GM03348 (cell line): Measurements from ENCODE around the gene COL5A1.

Experiments used
- DNase-seq: peaks from one replicate; pipeline ENCODE4 v3.0.0; 2012; ENCODE audit warnings: low spot score

The COL5A1 gene

GRCh38 chr9:134815435-134816214, 174.0 kb downstream of the COL5A1 start:
- no peak for DNase-seq

GRCh38 chr9:134816264-134816663, 174.7 kb downstream of the COL5A1 start:
- no peak for DNase-seq

GRCh38 chr9:134818000-134818568, 176.5 kb downstream of the COL5A1 start:
- no peak for DNase-seq

GRCh38 chr9:134818591-134818990, 177.0 kb downstream of the COL5A1 start:
- DNase-seq = no peak

GRCh38 chr9:134820901-134821300, 179.3 kb downstream of the COL5A1 start:
- no peak for DNase-seq

DNA sequence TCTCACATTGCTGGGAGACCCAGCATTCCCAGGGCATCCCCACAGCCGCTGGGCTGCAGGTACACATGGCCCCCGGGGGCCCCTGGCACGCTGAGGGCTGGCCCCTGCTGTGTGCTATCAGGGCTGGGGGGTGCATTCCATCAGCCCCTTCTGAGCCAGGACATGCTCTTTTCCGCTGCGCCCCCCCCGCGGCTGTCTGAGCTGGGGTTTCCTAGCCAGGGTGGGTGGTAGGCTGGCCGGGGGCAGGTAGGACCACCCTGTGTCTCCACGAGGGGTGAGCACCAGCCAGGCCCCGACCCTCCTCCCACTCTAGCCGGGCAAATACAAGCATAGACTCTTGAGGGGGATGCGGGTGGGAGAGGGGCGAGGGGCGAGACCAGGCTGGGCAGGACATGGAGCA, 180.9 kb downstream of the COL5A1 start:
- no peak for DNase-seq

- no peak for DNase-seq
Observed at GRCh38 chr9:134823623-134824022, 182.0 kb downstream of the COL5A1 start.

GRCh38 chr9:134824583-134824982, 183.0 kb downstream of the COL5A1 start:
- no peak for DNase-seq

- no peak for DNase-seq
Observed at GRCh38 chr9:134825025-134825424, 183.4 kb downstream of the COL5A1 start.

GRCh38 chr9:134826336-134827285, 185.0 kb downstream of the COL5A1 start:
- DNase-seq = no peak

DNA sequence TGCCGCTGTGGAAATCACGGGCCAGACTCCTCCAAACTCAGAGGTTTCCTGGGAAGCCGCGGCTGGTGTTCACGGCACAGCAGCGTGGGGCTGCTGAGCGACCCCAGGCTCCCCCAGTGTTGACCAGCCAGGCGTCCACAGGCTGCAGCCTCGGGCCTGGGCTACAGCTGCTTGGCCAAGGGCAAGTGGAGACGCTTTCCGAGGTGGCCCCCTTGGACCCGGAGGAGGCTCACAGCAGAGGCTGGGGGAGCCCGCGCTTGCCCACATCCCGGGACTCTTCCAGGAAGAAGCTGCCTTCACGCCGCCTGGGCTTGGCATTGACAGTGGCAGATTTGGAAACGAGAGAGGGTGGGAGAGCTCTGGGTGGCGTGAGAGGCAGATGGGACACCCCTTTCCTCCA, 186.0 kb downstream of the COL5A1 start:
- no peak for DNase-seq

DNA sequence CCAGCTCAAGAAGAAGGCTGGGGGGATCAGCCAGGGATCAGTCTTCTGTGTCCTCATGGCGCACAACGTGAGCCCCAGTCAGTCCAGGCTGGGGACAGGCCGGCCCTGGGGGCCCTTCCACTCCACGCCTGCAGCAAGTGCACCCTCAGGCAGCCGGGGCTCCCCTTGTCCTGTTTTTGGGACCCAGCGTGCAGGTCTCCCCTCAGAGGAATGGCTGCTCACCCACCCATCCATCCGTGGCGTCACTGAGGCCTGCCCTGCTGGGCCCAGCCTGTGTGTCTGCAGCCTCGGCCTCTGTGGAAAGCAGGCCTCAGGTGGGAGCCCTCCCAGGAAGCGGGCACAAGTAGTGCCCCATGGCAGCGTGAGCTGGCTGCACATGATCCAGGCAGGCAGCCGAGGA, 186.4 kb downstream of the COL5A1 start:
- DNase-seq = no peak

- no peak for DNase-seq
Observed at GRCh38 chr9:134828892-134829291, 187.3 kb downstream of the COL5A1 start.

GRCh38 chr9:134829356-134829937, 187.8 kb downstream of the COL5A1 start:
- no peak for DNase-seq

GRCh38 chr9:134830126-134830525, 188.5 kb downstream of the COL5A1 start:
- DNase-seq = no peak

GRCh38 chr9:134830926-134831720, 189.5 kb downstream of the COL5A1 start:
- no peak for DNase-seq

GRCh38 chr9:134832471-134832870, 190.9 kb downstream of the COL5A1 start:
- DNase-seq = no peak

DNA sequence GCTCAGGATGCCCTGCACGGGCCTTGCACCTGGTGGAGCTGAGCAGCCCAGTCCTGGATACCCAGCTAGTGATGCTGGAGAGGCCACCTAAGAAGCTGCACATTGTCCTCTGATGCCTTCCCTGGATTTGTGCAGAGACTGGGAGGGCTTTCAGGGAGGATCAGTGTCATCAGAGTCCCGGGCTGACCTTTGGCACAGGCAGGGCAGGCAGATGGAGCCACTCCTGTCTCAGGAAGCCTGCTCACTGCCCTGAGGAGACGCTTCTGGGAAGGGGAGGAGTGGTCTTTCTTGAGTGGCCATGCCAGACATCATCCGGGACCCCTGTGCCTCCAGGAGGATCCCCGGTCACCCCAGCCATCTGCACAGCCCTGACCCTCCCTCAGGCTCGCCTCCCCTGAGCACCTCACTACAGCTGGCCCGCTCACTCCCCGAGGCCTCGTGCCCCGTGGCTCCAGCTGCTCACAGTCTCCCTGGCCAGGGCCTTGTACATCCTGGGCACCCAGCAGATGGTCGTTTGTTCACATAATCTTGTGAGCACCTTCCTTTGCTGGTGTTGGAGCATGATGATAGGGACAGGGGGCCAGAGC, 191.8 kb downstream of the COL5A1 start:
- no peak for DNase-seq

DNA sequence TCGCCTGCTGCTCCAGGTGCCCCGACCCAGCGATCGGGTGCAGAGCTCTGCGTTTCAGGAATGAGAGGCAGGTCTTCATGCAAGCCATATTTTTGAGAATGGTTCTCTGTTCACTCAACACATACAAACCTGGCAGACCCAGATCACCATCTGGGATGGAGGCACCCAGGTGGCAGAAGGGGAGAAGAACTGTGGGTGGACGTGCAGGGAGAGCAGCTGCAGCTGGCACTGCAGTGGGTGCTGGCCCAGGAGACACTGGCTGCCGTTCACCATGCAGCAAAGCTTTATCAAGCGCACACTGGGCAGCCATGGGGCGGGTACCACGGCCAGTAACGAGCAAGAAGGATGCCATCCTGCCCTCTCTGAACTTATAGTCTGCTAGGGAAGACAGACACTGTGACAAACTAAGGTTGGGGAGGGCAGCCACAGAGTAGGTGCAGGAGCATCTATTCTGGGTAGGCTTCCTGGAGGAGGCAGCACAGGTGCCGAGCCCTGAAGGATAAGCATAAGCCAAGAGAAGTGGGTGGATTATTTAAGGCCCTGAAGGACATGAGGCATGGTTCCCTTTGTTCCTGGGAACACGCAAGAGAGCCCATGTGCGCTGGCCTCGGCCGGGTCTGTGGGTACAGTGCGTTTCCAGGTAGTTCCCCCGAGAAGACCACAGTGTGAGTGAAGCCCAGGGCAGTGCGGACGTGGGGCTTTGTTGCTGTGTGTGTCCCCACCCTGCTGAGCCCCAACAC, 192.8 kb downstream of the COL5A1 start:
- no peak for DNase-seq

DNA sequence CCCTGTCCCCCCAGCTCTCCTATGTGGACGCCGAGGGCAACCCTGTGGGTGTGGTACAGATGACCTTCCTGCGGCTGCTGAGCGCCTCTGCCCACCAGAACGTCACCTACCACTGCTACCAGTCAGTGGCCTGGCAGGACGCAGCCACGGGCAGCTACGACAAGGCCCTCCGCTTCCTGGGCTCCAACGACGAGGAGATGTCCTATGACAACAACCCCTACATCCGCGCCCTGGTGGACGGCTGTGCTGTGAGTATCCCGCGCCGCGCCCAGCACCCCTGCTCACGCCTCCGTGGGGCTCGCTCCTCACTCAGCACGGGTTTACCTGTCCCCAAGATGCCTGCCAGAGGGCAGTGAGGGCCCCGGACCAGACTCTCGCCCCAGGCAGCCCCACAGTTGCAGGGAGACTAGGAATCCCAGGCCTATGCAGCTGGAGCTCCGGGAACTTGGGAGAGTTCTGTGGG, 193.4 kb downstream of the COL5A1 start:
- DNase-seq = no peak
